ENCODE measurements around the gene EXOC6B.

Gene EXOC6B

GRCh38 chr2:72841462-72842125 lies 15.8 kb upstream of the EXOC6B start:
- no peaks in the 10 kb centered on the region for H3K36me3 Mint-ChIP-seq (ENCODE audit: low read depth)

GRCh38 chr2:72840066-72840465 lies 14.2 kb upstream of the EXOC6B start:
- no peaks in the 10 kb centered on the region for H3K4me1 Mint-ChIP-seq (ENCODE audit: low read depth)
- H3K36me3 Mint-ChIP-seq (ENCODE audit: low read depth): no peaks in the 10 kb centered on the region
- H3K27me3 Mint-ChIP-seq (ENCODE audit: low read depth): peaks cover 22% of the 10 kb centered on the region
- no peak overlapping the region for H3K27ac Mint-ChIP-seq
- no peaks in the 10 kb centered on the region for H3K9me3 Mint-ChIP-seq
- no peak overlapping the region for H3K4me3 Mint-ChIP-seq

More at GRCh38 chr2:72841462-72842125, 15.8 kb upstream of the EXOC6B start:
- peaks cover 16% of the 10 kb centered on the region for H3K27me3 Mint-ChIP-seq (ENCODE audit: low read depth)
- H3K4me3 Mint-ChIP-seq: no peak overlapping the region
- H3K27ac Mint-ChIP-seq: no peak overlapping the region
- H3K4me1 Mint-ChIP-seq (ENCODE audit: low read depth): no peaks in the 10 kb centered on the region
- H3K9me3 Mint-ChIP-seq: no peaks in the 10 kb centered on the region

GRCh38 chr2:72837171-72837570 lies 11.3 kb upstream of the EXOC6B start:
- Mint-ChIP-seq H3K27ac (no peak overlapping the region), H3K4me1 (ENCODE audit: low read depth) (peaks cover 4% of the 10 kb centered on the region), H3K9me3 (no peaks in the 10 kb centered on the region), H3K36me3 (ENCODE audit: low read depth) (no peaks in the 10 kb centered on the region), H3K4me3 (no peak overlapping the region), H3K27me3 (ENCODE audit: low read depth) (peaks cover 23% of the 10 kb centered on the region)

- H3K27me3 Mint-ChIP-seq (ENCODE audit: low read depth): peaks cover 18% of the 10 kb centered on the region
- no peak overlapping the region for H3K4me3 Mint-ChIP-seq
- no peak overlapping the region for H3K27ac Mint-ChIP-seq
- peaks cover 2% of the 10 kb centered on the region for H3K36me3 Mint-ChIP-seq (ENCODE audit: low read depth)
- H3K9me3 Mint-ChIP-seq: no peaks in the 10 kb centered on the region
- H3K4me1 Mint-ChIP-seq (ENCODE audit: low read depth): peaks cover 8% of the 10 kb centered on the region
These were observed 9.6 kb upstream of the EXOC6B start for GRCh38 chr2:72835403-72835802.

GRCh38 chr2:72834596-72834995 lies 8.8 kb upstream of the EXOC6B start:
- Mint-ChIP-seq H3K4me1 (ENCODE audit: low read depth) (peaks cover 14% of the 10 kb centered on the region), H3K27ac (no peak overlapping the region), H3K9me3 (no peaks in the 10 kb centered on the region), H3K36me3 (ENCODE audit: low read depth) (peaks cover 2% of the 10 kb centered on the region), H3K4me3 (no peak overlapping the region), H3K27me3 (ENCODE audit: low read depth) (peaks cover 14% of the 10 kb centered on the region)

GRCh38 chr2:72833084-72833714 lies 7.4 kb upstream of the EXOC6B start:
- Mint-ChIP-seq H3K4me3 (no peak overlapping the region), H3K27ac (no peak overlapping the region), H3K9me3 (no peaks in the 10 kb centered on the region), H3K4me1 (ENCODE audit: low read depth) (peaks cover 23% of the 10 kb centered on the region), H3K27me3 (ENCODE audit: low read depth) (peaks cover 14% of the 10 kb centered on the region), H3K36me3 (ENCODE audit: low read depth) (peaks cover 2% of the 10 kb centered on the region)

GRCh38 chr2:72830273-72830672 lies 4.4 kb upstream of the EXOC6B start:
- H3K36me3 Mint-ChIP-seq (ENCODE audit: low read depth): peaks cover 2% of the 10 kb centered on the region
- H3K27ac Mint-ChIP-seq: peak overlapping the region; percentile 63
- peak overlapping the region; percentile 12 for H3K4me3 Mint-ChIP-seq
- H3K4me1 Mint-ChIP-seq (ENCODE audit: low read depth): peaks cover 26% of the 10 kb centered on the region
- H3K9me3 Mint-ChIP-seq: no peaks in the 10 kb centered on the region
- H3K27me3 Mint-ChIP-seq (ENCODE audit: low read depth): peaks cover 4% of the 10 kb centered on the region

GRCh38 chr2:72828840-72829507 lies 3.1 kb upstream of the EXOC6B start:
- Mint-ChIP-seq H3K4me1 (ENCODE audit: low read depth) (peaks cover 37% of the 10 kb centered on the region), H3K27me3 (ENCODE audit: low read depth) (peaks cover 4% of the 10 kb centered on the region), H3K36me3 (ENCODE audit: low read depth) (peaks cover 2% of the 10 kb centered on the region), H3K9me3 (no peaks in the 10 kb centered on the region), H3K4me3 (no peak overlapping the region), H3K27ac (peak overlapping the region; percentile 18)

- peaks cover 2% of the 10 kb centered on the region for H3K36me3 Mint-ChIP-seq (ENCODE audit: low read depth)
- peaks cover 2% of the 10 kb centered on the region for H3K27me3 Mint-ChIP-seq (ENCODE audit: low read depth)
- H3K9me3 Mint-ChIP-seq: no peaks in the 10 kb centered on the region
- H3K4me1 Mint-ChIP-seq (ENCODE audit: low read depth): peaks cover 35% of the 10 kb centered on the region
- no peak overlapping the region for H3K4me3 Mint-ChIP-seq
- H3K27ac Mint-ChIP-seq: no peak overlapping the region
These were observed 2.3 kb upstream of the EXOC6B start for GRCh38 chr2:72827966-72828646.

GRCh38 chr2:72827487-72827886 lies 1.7 kb upstream of the EXOC6B start:
- Mint-ChIP-seq H3K27ac (no peak overlapping the region), H3K36me3 (ENCODE audit: low read depth) (peaks cover 2% of the 10 kb centered on the region), H3K4me1 (ENCODE audit: low read depth) (peaks cover 37% of the 10 kb centered on the region), H3K9me3 (no peaks in the 10 kb centered on the region), H3K27me3 (ENCODE audit: low read depth) (no peaks in the 10 kb centered on the region), H3K4me3 (no peak overlapping the region)

GRCh38 chr2:72826156-72826477 lies 284 bp upstream of the EXOC6B start:
- Mint-ChIP-seq H3K4me3 (peak overlapping the region; percentile 87), H3K9me3 (no peaks in the 10 kb centered on the region), H3K27me3 (ENCODE audit: low read depth) (no peaks in the 10 kb centered on the region), H3K4me1 (ENCODE audit: low read depth) (peaks cover 38% of the 10 kb centered on the region), H3K36me3 (ENCODE audit: low read depth) (peaks cover 2% of the 10 kb centered on the region), H3K27ac (peak overlapping the region; percentile 79)

GRCh38 chr2:72824224-72824842 lies 1.5 kb downstream of the EXOC6B start:
- Mint-ChIP-seq H3K36me3 (ENCODE audit: low read depth) (no peaks in the 10 kb centered on the region), H3K27ac (no peak overlapping the region), H3K27me3 (ENCODE audit: low read depth) (no peaks in the 10 kb centered on the region), H3K4me1 (ENCODE audit: low read depth) (peaks cover 25% of the 10 kb centered on the region), H3K4me3 (peak overlapping the region; percentile 69), H3K9me3 (no peaks in the 10 kb centered on the region)

- no peaks in the 10 kb centered on the region for H3K36me3 Mint-ChIP-seq (ENCODE audit: low read depth)
- no peak overlapping the region for H3K4me3 Mint-ChIP-seq
- peaks cover 4% of the 10 kb centered on the region for H3K27me3 Mint-ChIP-seq (ENCODE audit: low read depth)
- H3K4me1 Mint-ChIP-seq (ENCODE audit: low read depth): peaks cover 20% of the 10 kb centered on the region
- H3K27ac Mint-ChIP-seq: no peak overlapping the region
- no peaks in the 10 kb centered on the region for H3K9me3 Mint-ChIP-seq
These were observed 3.0 kb downstream of the EXOC6B start for GRCh38 chr2:72822794-72823193.

GRCh38 chr2:72821983-72822382 lies 3.9 kb downstream of the EXOC6B start:
- Mint-ChIP-seq H3K36me3 (ENCODE audit: low read depth) (no peaks in the 10 kb centered on the region), H3K9me3 (no peaks in the 10 kb centered on the region), H3K4me3 (no peak overlapping the region), H3K27ac (no peak overlapping the region), H3K27me3 (ENCODE audit: low read depth) (peaks cover 9% of the 10 kb centered on the region), H3K4me1 (ENCODE audit: low read depth) (peaks cover 20% of the 10 kb centered on the region)
